ENCODE results near the gene SIGLEC11. TPM values are rescaled to one million over a fixed set of nuclear protein-coding genes. Genes with fewer than 3 reads are reported as not detected.

The SIGLEC11 gene
- total RNA-seq, 1 experiment from 2014 or later = not detected

- Histone ChIP-seq H3K27me3 (ENCODE audit: low read length) (peaks cover 20% of the 10 kb centered on the region; the same call in 1 of the 2 replicates), H3K9me3 (ENCODE audit: low read length) (no peaks in the 10 kb centered on the region), H3K27ac (ENCODE audit: low read length) (no peak overlapping the region), H3F3A (ENCODE audit: low read length, unreplicated experiment) (no peaks in the 10 kb centered on the region), H3K79me2 (ENCODE audit: low read length) (no peaks in the 10 kb centered on the region), H4K20me1 (ENCODE audit: low read length) (no peaks in the 10 kb centered on the region), H3K4me3 (ENCODE audit: low read length) (no peak overlapping the region), H3K4me1 (ENCODE audit: insufficient read depth, low read length) (no peaks in the 10 kb centered on the region), H3K9ac (ENCODE audit: low read length) (no peak overlapping the region), H3K9me2 (replicated peaks; ENCODE audit: low read length) (no peaks in the 10 kb centered on the region), H3K4me2 (ENCODE audit: low read length) (no peak overlapping the region), H3K36me3 (ENCODE audit: low read depth, low read length) (no peaks in the 10 kb centered on the region), H2AFZ (ENCODE audit: low read length) (no peak overlapping the region)
- DNase-seq (no peak), ATAC-seq (no peak)
- TF ChIP-seq, protein P1, sequence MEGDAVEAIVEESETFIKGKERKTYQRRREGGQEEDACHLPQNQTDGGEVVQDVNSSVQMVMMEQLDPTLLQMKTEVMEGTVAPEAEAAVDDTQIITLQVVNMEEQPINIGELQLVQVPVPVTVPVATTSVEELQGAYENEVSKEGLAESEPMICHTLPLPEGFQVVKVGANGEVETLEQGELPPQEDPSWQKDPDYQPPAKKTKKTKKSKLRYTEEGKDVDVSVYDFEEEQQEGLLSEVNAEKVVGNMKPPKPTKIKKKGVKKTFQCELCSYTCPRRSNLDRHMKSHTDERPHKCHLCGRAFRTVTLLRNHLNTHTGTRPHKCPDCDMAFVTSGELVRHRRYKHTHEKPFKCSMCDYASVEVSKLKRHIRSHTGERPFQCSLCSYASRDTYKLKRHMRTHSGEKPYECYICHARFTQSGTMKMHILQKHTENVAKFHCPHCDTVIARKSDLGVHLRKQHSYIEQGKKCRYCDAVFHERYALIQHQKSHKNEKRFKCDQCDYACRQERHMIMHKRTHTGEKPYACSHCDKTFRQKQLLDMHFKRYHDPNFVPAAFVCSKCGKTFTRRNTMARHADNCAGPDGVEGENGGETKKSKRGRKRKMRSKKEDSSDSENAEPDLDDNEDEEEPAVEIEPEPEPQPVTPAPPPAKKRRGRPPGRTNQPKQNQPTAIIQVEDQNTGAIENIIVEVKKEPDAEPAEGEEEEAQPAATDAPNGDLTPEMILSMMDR (conservative IDR thresholded peaks at IDR 0.05; ENCODE audit: low read depth, low read length) = no peak
- TF ChIP-seq EZH2phosphoT487 (IDR thresholded peaks at IDR 0.05; ENCODE audit: borderline replicate concordance, low read length) (no peak), EZH2 (IDR thresholded peaks at IDR 0.05; ENCODE audit: low read length, unreplicated experiment) (no peak)
- POLR2A ChIA-PET (ENCODE audit: unreplicated experiment) = no interaction called here
- intact Hi-C loops (cut with micrococcal nuclease) = no loop called here
- CTCF ChIA-PET = no interaction called here
- BruUV-seq (replicated peaks) = no TSS peak
Observed at GRCh38 chr19:49952906-49953305, 8.1 kb downstream of the SIGLEC11 start.

DNA sequence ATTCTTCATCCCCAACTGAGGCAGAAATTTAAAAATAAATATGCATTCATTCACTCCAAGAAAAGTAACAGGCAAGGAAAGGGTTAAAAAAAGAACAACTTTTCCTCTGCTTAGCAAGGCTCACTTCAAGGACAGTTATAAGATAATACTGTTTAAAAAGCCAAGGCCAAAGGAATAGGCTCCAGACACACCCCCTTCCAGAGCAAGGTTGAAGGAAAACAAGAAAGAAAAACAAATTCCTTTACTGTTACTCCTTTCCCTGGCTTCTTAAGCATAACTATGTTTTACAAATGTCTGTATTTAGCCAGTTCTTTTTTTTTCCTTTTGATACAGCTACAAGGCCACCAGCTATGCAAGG is 8.5 kb downstream of the SIGLEC11 start:
- ChIA-PET POLR2A (ENCODE audit: unreplicated experiment) (no interaction called here), CTCF (no interaction called here)
- no peaks in the 10 kb centered on the region for H3F3A ChIP-seq (ENCODE audit: low read length, unreplicated experiment)
- no peaks in the 10 kb centered on the region for H3K9me3 ChIP-seq (ENCODE audit: low read length)
- no peaks in the 10 kb centered on the region for H3K4me1 ChIP-seq (ENCODE audit: insufficient read depth, low read length)
- H3K9ac ChIP-seq (ENCODE audit: low read length) = no peak overlapping the region
- intact Hi-C loops (cut with micrococcal nuclease) = no loop called here
- DNase-seq (no peak), ATAC-seq (no peak)
- no peak overlapping the region for H3K27ac ChIP-seq (ENCODE audit: low read length)
- BruUV-seq (replicated peaks) = no TSS peak
- no peaks in the 10 kb centered on the region for H3K36me3 ChIP-seq (ENCODE audit: low read depth, low read length)
- H4K20me1 ChIP-seq (ENCODE audit: low read length) = no peaks in the 10 kb centered on the region
- H2AFZ ChIP-seq (ENCODE audit: low read length) = no peak overlapping the region
- no peaks in the 10 kb centered on the region for H3K9me2 ChIP-seq (replicated peaks; ENCODE audit: low read length)
- no peak overlapping the region for H3K4me3 ChIP-seq (ENCODE audit: low read length)
- H3K79me2 ChIP-seq (ENCODE audit: low read length) = no peaks in the 10 kb centered on the region
- TF ChIP-seq EZH2 (IDR thresholded peaks at IDR 0.05; ENCODE audit: low read length, unreplicated experiment) (no peak), EZH2phosphoT487 (IDR thresholded peaks at IDR 0.05; ENCODE audit: borderline replicate concordance, low read length) (no peak)
- TF ChIP-seq, protein P1 (conservative IDR thresholded peaks at IDR 0.05; ENCODE audit: low read depth, low read length) = no peak
- H3K27me3 ChIP-seq (ENCODE audit: low read length) = peaks cover 20% of the 10 kb centered on the region; the same call in 1 of the 2 replicates
- H3K4me2 ChIP-seq (ENCODE audit: low read length) = no peak overlapping the region

- H3K4me2 ChIP-seq (ENCODE audit: low read length) = no peak overlapping the region
- H2AFZ ChIP-seq (ENCODE audit: low read length) = no peak overlapping the region
- H3K4me3 ChIP-seq (ENCODE audit: low read length) = no peak overlapping the region
- POLR2A ChIA-PET (ENCODE audit: unreplicated experiment) = no interaction called here
- no peak overlapping the region for H3K27ac ChIP-seq (ENCODE audit: low read length)
- no peaks in the 10 kb centered on the region for H3F3A ChIP-seq (ENCODE audit: low read length, unreplicated experiment)
- H3K36me3 ChIP-seq (ENCODE audit: low read depth, low read length) = no peaks in the 10 kb centered on the region
- intact Hi-C loops (cut with micrococcal nuclease) = no loop called here
- H3K9me3 ChIP-seq (ENCODE audit: low read length) = no peaks in the 10 kb centered on the region
- no peaks in the 10 kb centered on the region for H4K20me1 ChIP-seq (ENCODE audit: low read length)
- H3K9me2 ChIP-seq (replicated peaks; ENCODE audit: low read length) = no peaks in the 10 kb centered on the region
- TF ChIP-seq, protein P1 (conservative IDR thresholded peaks at IDR 0.05; ENCODE audit: low read depth, low read length) = no peak
- TF ChIP-seq EZH2phosphoT487 (IDR thresholded peaks at IDR 0.05; ENCODE audit: borderline replicate concordance, low read length) (no peak), EZH2 (IDR thresholded peaks at IDR 0.05; ENCODE audit: low read length, unreplicated experiment) (no peak)
- no peaks in the 10 kb centered on the region for H3K4me1 ChIP-seq (ENCODE audit: insufficient read depth, low read length)
- no TSS peak for BruUV-seq (replicated peaks)
- ATAC-seq = no peak
- no peak overlapping the region for H3K9ac ChIP-seq (ENCODE audit: low read length)
- peaks cover 20% of the 10 kb centered on the region; the same call in 1 of the 2 replicates for H3K27me3 ChIP-seq (ENCODE audit: low read length)
- DNase-seq = no peak
- H3K79me2 ChIP-seq (ENCODE audit: low read length) = no peaks in the 10 kb centered on the region
- CTCF ChIA-PET = no interaction called here
Observed at GRCh38 chr19:49951806-49952478, 9.0 kb downstream of the SIGLEC11 start.

All from PC-3 (cell line).